SU-DHL-6 (cell line): ENCODE data around the gene GPATCH2.

Experiments used
- H2AFZ ChIP-seq: fragments of 200-600 bp; sonication (generic); 2 replicates; pipeline ENCODE4 v1.6.1; 2014; ENCODE audit warnings: low read depth, mild to moderate bottlenecking, moderate library complexity, mixed read lengths, antibody characterized with exemption, low read length; ENCODE audit not compliant: severe bottlenecking
- H3F3A ChIP-seq: fragments of 200-600 bp; shearing (Covaris generic); 2 replicates; pipeline ENCODE4 v1.6.0; 2016; ENCODE audit warnings: antibody characterized with exemption, mild to moderate bottlenecking; ENCODE audit not compliant: insufficient read depth
- H3K27ac ChIP-seq: fragments of 200-600 bp; sonication (generic); 2 replicates; pipeline ENCODE4 v1.5.1; 2016; ENCODE audit warnings: low read depth, mild to moderate bottlenecking, low read length, moderate library complexity, mixed read lengths
- H3K27me3 ChIP-seq: fragments of 200-600 bp; sonication (generic), shearing (Covaris generic); 2 replicates; pipeline ENCODE4 v1.6.0; 2014; ENCODE audit warnings: mild to moderate bottlenecking, low read length
- H3K36me3 ChIP-seq: fragments of 200-600 bp; sonication (generic); 2 replicates; pipeline ENCODE4 v1.6.1; 2014; ENCODE audit warnings: mild to moderate bottlenecking, low read length, mixed read lengths
- H3K4me2 ChIP-seq: fragments of 300-600, 200-600 bp; shearing (Covaris generic), sonication (generic); 2 replicates; pipeline ENCODE4 v1.6.0; 2014; ENCODE audit warnings: low read length, low read depth, mild to moderate bottlenecking; ENCODE audit not compliant: poor library complexity, severe bottlenecking
- H3K4me3 ChIP-seq: fragments of 200-600 bp; sonication (generic); 2 replicates; pipeline ENCODE4 v1.5.1; 2014; ENCODE audit warnings: antibody characterized with exemption, low read length, mild to moderate bottlenecking, mixed read lengths; ENCODE audit not compliant: insufficient read depth, poor library complexity, severe bottlenecking
- H3K79me2 ChIP-seq: fragments of 200-600 bp; sonication (generic); 2 replicates; pipeline ENCODE4 v1.6.1; 2014; ENCODE audit warnings: mild to moderate bottlenecking, low read length, moderate library complexity; ENCODE audit not compliant: insufficient read depth
- H3K9ac ChIP-seq: fragments of 200-600 bp; sonication (generic); 2 replicates; pipeline ENCODE4 v1.7.0; 2014; ENCODE audit warnings: mild to moderate bottlenecking, low read length
- H3K9me2 ChIP-seq: fragments of 200-600 bp; sonication (generic); replicated peaks from 2 replicates; pipeline ENCODE4 v1.6.1; 2014; ENCODE audit warnings: low read length; ENCODE audit not compliant: insufficient read depth
- H3K9me3 ChIP-seq: fragments of 200-600 bp; sonication (generic); 2 replicates; pipeline ENCODE4 v1.6.1; 2014; ENCODE audit warnings: low read length, mixed read lengths; ENCODE audit not compliant: insufficient read depth
- H4K20me1 ChIP-seq: fragments of 200-600 bp; sonication (generic); 2 replicates; pipeline ENCODE4 v1.6.1; 2014; ENCODE audit warnings: low read depth, mild to moderate bottlenecking, antibody characterized with exemption, low read length, moderate library complexity, mixed read lengths
- CTCF ChIP-seq: fragments of 200-600 bp; sonication (generic); IDR thresholded peaks from one replicate; pipeline ENCODE4 v1.5.1; 2017; ENCODE audit warnings: antibody characterized with exemption, mild to moderate bottlenecking, low read length, moderate library complexity; ENCODE audit not compliant: insufficient read depth, poor library complexity, severe bottlenecking
- EZH2phosphoT487 ChIP-seq: fragments of 200-600 bp; sonication (generic), shearing (Covaris generic); conservative IDR thresholded peaks from 2 replicates; pipeline ENCODE4 v1.6.1; 2018; ENCODE audit warnings: mild to moderate bottlenecking, antibody characterized with exemption, low read length, moderate library complexity, mixed read lengths

The GPATCH2 gene

GRCh38 chr1:217540321-217540720 lies 90.6 kb downstream of the GPATCH2 start:
- Histone ChIP-seq H3K27me3 (no peaks in the 10 kb centered on the region), H3F3A (no peaks in the 10 kb centered on the region), H3K4me3 (no peak overlapping the region), H3K36me3 (no peaks in the 10 kb centered on the region), H3K9me2 (no peaks in the 10 kb centered on the region), H3K27ac (no peak overlapping the region), H3K9me3 (no peaks in the 10 kb centered on the region), H2AFZ (no peak overlapping the region), H3K9ac (no peak overlapping the region), H3K79me2 (no peaks in the 10 kb centered on the region), H4K20me1 (no peaks in the 10 kb centered on the region), H3K4me2 (no peak overlapping the region)
- no peak for TF ChIP-seq CTCF
- TF ChIP-seq EZH2phosphoT487 = no peak

GRCh38 chr1:217539510-217539909 lies 91.4 kb downstream of the GPATCH2 start:
- H3F3A ChIP-seq = no peaks in the 10 kb centered on the region
- no peak overlapping the region for H3K27ac ChIP-seq
- H2AFZ ChIP-seq = no peak overlapping the region
- H3K4me3 ChIP-seq = no peak overlapping the region
- H3K9ac ChIP-seq = no peak overlapping the region
- no peaks in the 10 kb centered on the region for H3K79me2 ChIP-seq
- no peak for TF ChIP-seq CTCF
- TF ChIP-seq EZH2phosphoT487 = no peak
- H3K9me3 ChIP-seq = no peaks in the 10 kb centered on the region
- H4K20me1 ChIP-seq = no peaks in the 10 kb centered on the region
- no peaks in the 10 kb centered on the region for H3K36me3 ChIP-seq
- no peaks in the 10 kb centered on the region for H3K9me2 ChIP-seq
- no peak overlapping the region for H3K4me2 ChIP-seq
- no peaks in the 10 kb centered on the region for H3K27me3 ChIP-seq

GRCh38 chr1:217535601-217536377 lies 95.1 kb downstream of the GPATCH2 start:
- Histone ChIP-seq H3K27ac (no peak overlapping the region), H3K9ac (no peak overlapping the region), H3K79me2 (no peaks in the 10 kb centered on the region), H3K4me2 (no peak overlapping the region), H3K9me2 (no peaks in the 10 kb centered on the region), H4K20me1 (no peaks in the 10 kb centered on the region), H3K27me3 (no peaks in the 10 kb centered on the region), H3K36me3 (no peaks in the 10 kb centered on the region), H3F3A (no peaks in the 10 kb centered on the region), H3K9me3 (no peaks in the 10 kb centered on the region), H3K4me3 (no peak overlapping the region), H2AFZ (no peak overlapping the region)
- TF ChIP-seq CTCF (no peak), EZH2phosphoT487 (no peak)
